Stimulated activated CD4-positive, alpha-beta T cell treated with anti-CD3 and anti-CD28 coated beads, Interleukin-1b, Interleukin-23, amount 100 ng/mL, for 48 hours (primary cell): ENCODE data around the gene IL1RAPL1.
"Not testable (repeated sequence)": the region's sequence is repeated elsewhere in the genome, so short reads cannot be mapped to it uniquely, and the experiment has no call there.

Experiments
- DNase-seq: peaks from one replicate; pipeline ENCODE4 v3.0.0-alpha.2; 2020

IL1RAPL1 gene

GRCh38 chrX:28628120-28628519 lies 40.9 kb downstream of the IL1RAPL1 start:
- DNase-seq, result no peak

GRCh38 chrX:28638775-28639174 lies 51.5 kb downstream of the IL1RAPL1 start:
- DNase-seq, result no peak

GRCh38 chrX:28639451-28639850 lies 52.2 kb downstream of the IL1RAPL1 start:
- DNase-seq, result no peak

GRCh38 chrX:28649541-28649940 lies 62.3 kb downstream of the IL1RAPL1 start:
- DNase-seq, result no peak

GRCh38 chrX:28651186-28651585 lies 63.9 kb downstream of the IL1RAPL1 start:
- DNase-seq, result no peak

- DNase-seq, result no peak
These were observed 72.0 kb downstream of the IL1RAPL1 start for GRCh38 chrX:28659269-28659668.

- DNase-seq, result no peak
These were observed 78.5 kb downstream of the IL1RAPL1 start for GRCh38 chrX:28665778-28666177.

- no peak for DNase-seq
These were observed 81.1 kb downstream of the IL1RAPL1 start for GRCh38 chrX:28668303-28668702.

- no peak for DNase-seq
These were observed 81.7 kb downstream of the IL1RAPL1 start for GRCh38 chrX:28668957-28669356.

- DNase-seq, result no peak
These were observed 82.8 kb downstream of the IL1RAPL1 start for GRCh38 chrX:28670074-28670473.

- no peak for DNase-seq
These were observed 87.9 kb downstream of the IL1RAPL1 start for GRCh38 chrX:28675173-28675572.

GRCh38 chrX:28693101-28693500 lies 105.9 kb downstream of the IL1RAPL1 start:
- no peak for DNase-seq

- DNase-seq, result no peak
These were observed 110.5 kb downstream of the IL1RAPL1 start for GRCh38 chrX:28697732-28698131.

- DNase-seq, result no peak
These were observed 114.0 kb downstream of the IL1RAPL1 start for GRCh38 chrX:28701222-28701621.

- DNase-seq, result no peak
These were observed 119.7 kb downstream of the IL1RAPL1 start for GRCh38 chrX:28706964-28707363.

- no peak for DNase-seq
These were observed 122.2 kb downstream of the IL1RAPL1 start for GRCh38 chrX:28709421-28709820.

- no peak for DNase-seq
These were observed 130.6 kb downstream of the IL1RAPL1 start for GRCh38 chrX:28717864-28718263.

GRCh38 chrX:28718450-28718849 lies 131.2 kb downstream of the IL1RAPL1 start:
- DNase-seq, result no peak

- no peak for DNase-seq
These were observed 132.4 kb downstream of the IL1RAPL1 start for GRCh38 chrX:28719620-28720019.

- no peak for DNase-seq
These were observed 165.1 kb downstream of the IL1RAPL1 start for GRCh38 chrX:28752330-28752729.

- no peak for DNase-seq
These were observed 168.9 kb downstream of the IL1RAPL1 start for GRCh38 chrX:28756175-28756574.

- no peak for DNase-seq
These were observed 169.4 kb downstream of the IL1RAPL1 start for GRCh38 chrX:28756647-28757046.

- no peak for DNase-seq
These were observed 170.0 kb downstream of the IL1RAPL1 start for GRCh38 chrX:28757290-28757689.

- DNase-seq, result not testable (repeated sequence)
These were observed 179.3 kb downstream of the IL1RAPL1 start for GRCh38 chrX:28766561-28766960.

- no peak for DNase-seq
These were observed 186.6 kb downstream of the IL1RAPL1 start for GRCh38 chrX:28773807-28774206.

- no peak for DNase-seq
These were observed 200.0 kb downstream of the IL1RAPL1 start for GRCh38 chrX:28787206-28787605.
